Motor neuron (in vitro differentiated cells): Measurements from ENCODE around the gene DCHS1. TPM values are rescaled to one million over a fixed set of nuclear protein-coding genes. Genes with fewer than 3 reads are reported as not detected.

Source experiments
- ATAC-seq, 8 experiments: fragments of 200-7000 bp; cut with Tn5 transposase; replicated peaks in 6 of 8; 2 replicates each; pipeline ENCODE4 v1.8.0; 2021; ENCODE audit warnings: mild to moderate bottlenecking in 8 of 8, moderate library complexity in 8 of 8
- H3K27ac ChIP-seq, 2 donors: fragments of 250-450 bp; sonication (Bioruptor Pico); 2 replicates each; pipeline ENCODE4 v1.9.0; 2021; ENCODE audit warnings: antibody characterized with exemption in 2 of 2, mild to moderate bottlenecking in 2 of 2, moderate library complexity in 1 of 2
- H3K4me1 ChIP-seq, 2 donors: fragments of 250-450 bp; sonication (Bioruptor Pico); replicated peaks in 1 of 2; 2 replicates each; pipeline ENCODE4 v1.6.1; 2021; ENCODE audit warnings: antibody characterized with exemption in 2 of 2, mild to moderate bottlenecking in 2 of 2, moderate library complexity in 1 of 2
- H3K4me3 ChIP-seq, 5 donors: fragments of 250-450 bp; sonication (Bioruptor Pico); 2 replicates each; pipeline ENCODE4 v1.9.0; 2021; ENCODE audit warnings: antibody characterized with exemption in 5 of 5, mild to moderate bottlenecking in 5 of 5, moderate library complexity in 4 of 5
- WGBS, 10 experiments: fragments of 450-650 bp; shearing (Covaris generic); methylation state at CpG; one replicate each; pipeline ENCODE4 v1.0.0; 2022; 5-methylcytosine and 5-hydroxymethylcytosine counted together
- in situ Hi-C, 9 experiments: fragments of 400-800 bp; cut with MboI; loops; one replicate each; pipeline ENCODE4 v1.15.0; 2021; ENCODE audit warnings: low sequenced_read_pairs in 9 of 9, low pct_unique_long_range_greater_than_20kb in 2 of 9; ENCODE audit not compliant: unreplicated experiment in 9 of 9
- total RNA-seq, 8 experiments: library from RNA; unstranded; fragments of 300-600 nt; gene quantifications; 2 replicates each; pipeline versions ENCODE4 v1.2.3 to v1.2.4, GENCODE V29; 2022

The DCHS1 gene
- total RNA-seq, 8 experiments from 2014 or later: 3.9 to 45.4 (median 24.3) TPM

- Histone ChIP-seq H3K4me1 (no peaks in the 10 kb centered on the region), H3K4me3 (no peak overlapping the region), H3K27ac (no peak overlapping the region)
- in situ Hi-C loops: no loop called here
- 60 to 100% (median 97%) methylated on average over 1 to 5 of the region's 6 CpGs; no CpG with 5 or more reads in 1 of the 10 experiments for WGBS, 10 experiments
- no peak for ATAC-seq
Measured at GRCh38 chr11:6574816-6575715, 80.5 kb downstream of the DCHS1 start.

GRCh38 chr11:6572215-6572614 lies 83.4 kb downstream of the DCHS1 start:
- WGBS, 10 experiments: 0 to 100% (median 60%) methylated on average over 1 to 2 of the region's 2 CpGs; no CpG with 5 or more reads in 4 of the 10 experiments
- in situ Hi-C loops: no loop called here
- no peak overlapping the region for H3K27ac ChIP-seq
- no peak for ATAC-seq
- H3K4me3 ChIP-seq: no peak overlapping the region
- H3K4me1 ChIP-seq: no peaks in the 10 kb centered on the region

- no peaks in the 10 kb centered on the region for H3K4me1 ChIP-seq
- in situ Hi-C loops: no loop called here
- no peak overlapping the region for H3K4me3 ChIP-seq
- H3K27ac ChIP-seq: no peak overlapping the region
- ATAC-seq: no peak
- 80 to 100% (median 93%) methylated on average over 1 to 8 of the region's 22 CpGs; no CpG with 5 or more reads in 2 of the 10 experiments for WGBS, 10 experiments
Measured at GRCh38 chr11:6571434-6572008, 84.1 kb downstream of the DCHS1 start.

Other genes with a start within 250 kb of the DCHS1 start
- gene APBB1, start 236.7 kb downstream of the DCHS1 start, total RNA-seq: 100 to 1,000 TPM in 2 of 8 experiments, 10 to 100 TPM in 6; 21.1 to 131 (median 93.3) TPM
- 1 to 10 TPM in 6 of 8 experiments, under 1 TPM in 2; 0.45 to 6.3 (median 1.2) TPM for gene HPX, start 214.8 kb downstream of the DCHS1 start, total RNA-seq
- gene TRIM3, start 181.9 kb downstream of the DCHS1 start, total RNA-seq: 10 to 100 TPM in 6 of 8 experiments, 1 to 10 TPM in 2; 5.8 to 30.3 (median 19.5) TPM
- 10 to 100 TPM; 36.8 to 63.4 (median 57.2) TPM for gene ARFIP2, start 174.5 kb downstream of the DCHS1 start, total RNA-seq
- gene TIMM10B, start 174.3 kb downstream of the DCHS1 start, total RNA-seq: 10 to 100 TPM; 18.4 to 46.1 (median 31.6) TPM
- 10 to 100 TPM in 4 of 8 experiments, 1 to 10 TPM in 4; 4.5 to 23.6 (median 10.0) TPM for gene DNHD1, start 158.5 kb downstream of the DCHS1 start, total RNA-seq
- gene RRP8, start 52.2 kb downstream of the DCHS1 start, total RNA-seq: 10 to 100 TPM; 13.9 to 21.7 (median 17.2) TPM
- 10 to 100 TPM; 47.9 to 93.5 (median 68.2) TPM for gene ILK, start 52.0 kb downstream of the DCHS1 start, total RNA-seq
- gene TAF10, start 43.6 kb downstream of the DCHS1 start, total RNA-seq: 100 to 1,000 TPM in 4 of 8 experiments, 10 to 100 TPM in 4; 64.9 to 163 (median 105) TPM
- 100 to 1,000 TPM in 1 of 8 experiments, 10 to 100 TPM in 4, 1 to 10 TPM in 3; 5.2 to 174 (median 23.3) TPM for gene TPP1, start 36.4 kb downstream of the DCHS1 start, total RNA-seq
- 100 to 1,000 TPM in 1 of 8 experiments, 10 to 100 TPM in 7; 39.8 to 118 (median 56.9) TPM for gene MRPL17, start 27.5 kb upstream of the DCHS1 start, total RNA-seq
- gene OR2AG2, start 116.2 kb upstream of the DCHS1 start, total RNA-seq: 1 to 10 TPM in 1 of 8 experiments, under 1 TPM in 7; 0.05 to 1.3 (median 0.35) TPM
- 1 to 10 TPM in 1 of 8 experiments, under 1 TPM in 7; 0.05 to 1.7 (median 0.28) TPM for gene OR2AG1, start 127.2 kb upstream of the DCHS1 start, total RNA-seq
- 1 to 10 TPM in 1 of 8 experiments, under 1 TPM in 7; 0.08 to 1.3 (median 0.28) TPM for gene OR6A2, start 143.9 kb upstream of the DCHS1 start, total RNA-seq
- gene OR10A5, start 189.9 kb upstream of the DCHS1 start, total RNA-seq: 1 to 10 TPM in 2 of 8 experiments, under 1 TPM in 3, not detected in 3; 0.16 to 1.8 (median 0.76) TPM
- gene OR10A2, start 207.2 kb upstream of the DCHS1 start, total RNA-seq: 1 to 10 TPM in 1 of 8 experiments, under 1 TPM in 6, not detected in 1; 0.05 to 1.3 (median 0.50) TPM
- gene OR10A4, start 220.8 kb upstream of the DCHS1 start, total RNA-seq: 1 to 10 TPM in 1 of 8 experiments, under 1 TPM in 4, not detected in 3; 0.22 to 1.6 (median 0.81) TPM
- gene OR2D2, start 236.7 kb upstream of the DCHS1 start, total RNA-seq: 1 to 10 TPM in 3 of 8 experiments, under 1 TPM in 3, not detected in 2; 0.11 to 1.6 (median 0.88) TPM